Stimulated activated CD8-positive, alpha-beta memory T cell treated with anti-CD3 and anti-CD28 coated beads, Interleukin-2, amount 100 ng/mL, for 48 hours (primary cell): Measurements from ENCODE around the gene TRAM1L1.

Experiments
- DNase-seq, 2 donors: peaks; one replicate each; pipeline ENCODE4 v3.0.0-alpha.2; 2020; ENCODE audit warnings: low read depth in 2 of 2

TRAM1L1 gene

DNA sequence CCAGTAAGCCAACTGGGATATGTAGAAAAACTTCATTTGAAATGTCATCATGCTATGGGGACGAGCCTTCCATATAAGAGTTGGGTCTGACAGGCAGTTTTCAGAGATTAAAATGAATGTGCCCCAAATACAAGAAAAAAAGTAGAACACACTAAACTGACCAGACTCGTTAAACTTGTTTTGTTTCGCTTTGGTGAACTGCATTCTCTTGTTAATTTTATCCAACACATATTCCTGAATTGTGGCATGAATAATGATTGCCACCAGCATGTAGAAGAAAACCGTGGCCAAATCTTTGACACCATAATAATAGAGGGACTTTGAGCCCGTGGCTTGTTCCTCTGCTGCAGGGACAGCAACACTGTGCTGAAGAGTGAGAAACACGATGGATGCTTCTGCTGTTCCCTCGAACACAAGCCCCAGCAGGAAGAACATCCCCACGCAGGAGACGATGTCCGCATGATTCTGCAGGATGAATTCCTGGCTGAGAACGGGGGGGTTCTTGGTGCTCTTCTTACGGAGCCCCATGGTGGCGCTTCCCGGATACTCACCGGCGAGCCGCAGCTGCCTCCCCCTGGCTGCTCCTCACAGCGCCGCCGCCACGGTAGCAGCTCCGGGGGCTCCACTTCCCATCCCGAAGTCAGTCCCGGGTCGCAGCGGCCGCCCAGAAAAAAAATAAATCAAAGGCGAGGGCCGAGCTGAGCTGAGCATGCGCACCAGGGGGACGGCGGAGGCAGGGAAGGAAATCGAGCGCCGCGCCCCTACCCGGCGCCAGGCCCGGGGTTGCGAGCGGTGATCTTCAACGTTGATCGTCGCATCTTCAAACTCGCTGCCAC, at the start of gene TRAM1L1:
TSS of gene TRAM1L1 (minus strand) at position 711 of the 836 bp plus-strand sequence. CDS start at position 528, 183 bp downstream.
- no peak for DNase-seq

DNA sequence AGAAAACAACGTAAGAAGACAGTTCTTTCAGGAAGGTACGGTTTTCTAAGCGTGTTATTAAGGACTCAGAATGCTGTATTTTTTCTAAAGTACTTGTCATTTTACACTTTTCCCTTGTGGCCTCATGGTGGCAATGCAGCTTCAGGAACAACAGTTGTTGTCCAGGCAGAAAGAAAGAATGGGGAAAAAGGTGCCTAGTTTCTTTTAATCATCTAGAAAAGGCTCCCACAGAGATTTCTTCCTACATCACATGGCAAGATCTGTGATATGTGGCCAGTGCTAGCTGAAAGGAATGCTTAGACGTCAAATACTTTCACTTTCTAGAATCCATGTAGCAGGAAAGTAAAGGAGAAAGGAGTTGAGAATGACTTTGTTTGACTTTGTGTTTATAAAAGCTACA, 49.0 kb upstream of the TRAM1L1 start:
- no peak for DNase-seq

GRCh38 chr4:117096886-117097285, 11.5 kb upstream of the TRAM1L1 start:
- DNase-seq: no peak

GRCh38 chr4:117096462-117096861, 11.1 kb upstream of the TRAM1L1 start:
- DNase-seq: no peak

GRCh38 chr4:117093571-117093970, 8.2 kb upstream of the TRAM1L1 start:
- no peak for DNase-seq

DNA sequence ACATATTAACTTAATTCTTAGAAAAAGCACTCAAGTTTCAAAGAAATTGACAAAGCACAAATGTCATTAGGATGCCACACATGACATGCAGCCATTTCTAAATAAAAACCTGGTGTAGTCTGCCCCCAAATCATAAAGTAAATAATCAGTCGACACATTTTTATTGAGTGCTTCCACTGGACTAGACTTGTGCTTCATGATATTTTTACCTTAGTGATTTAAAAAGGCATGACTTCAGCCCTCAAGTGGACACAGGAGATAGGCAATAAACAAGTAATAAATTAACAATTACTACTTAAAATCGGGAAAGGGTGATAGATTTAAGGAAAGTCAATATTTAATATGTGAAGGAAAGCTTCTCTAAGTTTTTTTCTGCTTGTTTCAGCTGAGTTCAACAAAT, 7.6 kb downstream of the TRAM1L1 start:
- DNase-seq: no peak

- no peak for DNase-seq
Observed at GRCh38 chr4:117068120-117068519, 17.3 kb downstream of the TRAM1L1 start.

GRCh38 chr4:117063961-117064696, 21.2 kb downstream of the TRAM1L1 start:
- no peak for DNase-seq

- DNase-seq: no peak
Observed at GRCh38 chr4:117042962-117043361, 42.4 kb downstream of the TRAM1L1 start.
